Activated CD8-positive, alpha-beta memory T cell treated with anti-CD3 and anti-CD28 coated beads, Interleukin-2, amount 50 U/mL, for 4 hours (primary cell): Measurements from ENCODE around the gene STXBP1.

Source experiments
- DNase-seq: peaks from one replicate; pipeline ENCODE4 v3.0.0-alpha.2; 2020

The STXBP1 gene

DNA sequence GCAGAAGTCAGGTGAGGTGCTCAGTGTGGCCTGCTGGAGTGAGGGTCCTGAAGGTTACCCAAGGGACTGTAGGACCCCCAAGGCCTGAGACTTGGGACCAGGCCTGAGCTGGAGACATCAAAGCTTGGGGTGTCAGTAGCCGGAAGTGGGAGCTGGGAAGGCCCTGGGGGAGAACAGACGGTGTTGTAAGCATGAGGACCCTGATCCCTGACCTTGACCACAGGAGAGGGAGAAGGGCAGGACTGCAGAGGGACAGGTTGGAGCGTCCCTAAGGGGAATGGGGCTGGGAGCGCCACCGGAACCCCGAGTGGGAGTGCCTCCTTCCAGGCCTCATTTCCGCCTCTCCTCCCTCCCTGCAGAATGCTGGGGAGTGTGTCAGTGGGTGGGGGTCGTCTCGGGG, 104.3 kb downstream of the STXBP1 start:
- no peak for DNase-seq

DNA sequence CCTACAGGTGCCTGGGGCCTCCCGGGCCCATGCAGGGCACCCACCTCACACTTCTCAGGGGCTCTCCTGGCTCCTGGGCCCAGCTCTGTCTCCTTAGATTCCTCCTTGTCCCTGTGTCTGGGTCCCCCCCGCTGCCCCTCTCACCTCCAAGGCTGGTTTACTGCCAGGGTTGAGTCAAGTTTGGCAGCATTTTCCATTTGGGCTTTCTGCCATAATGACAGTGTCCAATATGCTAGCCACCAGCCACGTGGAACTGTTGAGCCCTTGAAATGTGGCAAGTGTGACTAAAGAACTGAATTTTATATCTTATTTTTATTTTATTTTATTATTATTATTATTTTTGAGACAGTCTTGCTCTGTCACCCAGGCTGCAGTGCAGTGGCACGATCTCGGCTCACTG, 105.7 kb downstream of the STXBP1 start:
- no peak for DNase-seq

DNA sequence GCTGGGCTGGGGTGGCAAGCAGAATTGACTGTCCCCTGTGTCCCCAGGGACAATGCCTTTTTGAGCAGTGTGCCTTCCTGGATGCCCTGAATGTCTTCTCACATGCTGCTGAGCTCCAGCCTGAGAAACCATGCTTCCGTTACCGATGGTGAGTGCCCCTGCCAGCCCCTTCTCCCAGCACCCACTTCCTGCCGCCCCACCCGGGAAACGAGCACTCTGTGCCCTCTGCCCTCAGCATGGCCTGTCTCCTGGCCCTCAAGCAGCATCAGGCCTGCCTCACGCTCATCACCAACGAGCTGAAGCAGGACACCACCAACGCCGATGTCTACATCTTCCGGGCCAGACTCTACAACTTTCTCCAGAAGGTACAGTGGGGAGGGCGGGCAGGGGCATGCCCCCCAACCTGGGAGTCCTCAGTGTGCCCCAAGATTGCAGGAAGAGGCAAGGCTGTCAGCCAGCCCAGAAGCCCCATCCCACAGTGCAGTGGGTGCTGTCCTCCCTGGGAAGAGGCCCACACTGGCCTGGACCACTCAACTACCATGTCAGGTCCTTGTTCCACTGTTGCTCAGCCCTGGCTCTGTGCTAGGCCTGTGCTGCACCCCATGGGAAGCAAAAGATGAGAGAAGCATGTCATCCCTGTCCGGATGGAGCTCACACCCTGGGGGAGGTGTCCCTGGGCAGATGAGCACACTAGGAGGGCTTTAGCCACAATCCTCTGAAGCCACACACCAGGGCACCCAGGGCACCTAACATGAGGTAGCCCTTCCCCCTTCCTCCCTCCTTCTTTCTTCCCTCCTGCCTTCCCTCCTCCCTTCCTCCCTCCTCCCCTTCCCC, 108.2 kb downstream of the STXBP1 start:
- no peak for DNase-seq

DNA sequence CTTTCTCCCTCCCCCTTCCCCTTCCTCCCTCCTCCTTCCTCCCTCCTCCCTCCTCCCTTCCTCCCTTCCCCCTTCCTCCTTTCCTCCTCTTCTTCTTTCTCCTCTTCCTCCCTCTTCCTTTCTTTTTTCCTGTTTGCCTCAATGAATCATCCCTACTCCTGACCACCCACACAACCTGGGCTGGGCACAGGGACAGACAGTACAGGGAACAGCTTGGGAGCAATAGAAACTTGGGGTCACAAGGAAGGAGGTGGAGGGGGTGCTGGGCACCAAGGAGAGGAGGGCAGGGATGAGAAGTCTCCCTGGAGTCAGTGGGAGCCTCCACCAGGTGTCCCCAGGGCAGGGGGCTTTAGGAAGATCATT, 108.8 kb downstream of the STXBP1 start:
- DNase-seq = no peak

DNA sequence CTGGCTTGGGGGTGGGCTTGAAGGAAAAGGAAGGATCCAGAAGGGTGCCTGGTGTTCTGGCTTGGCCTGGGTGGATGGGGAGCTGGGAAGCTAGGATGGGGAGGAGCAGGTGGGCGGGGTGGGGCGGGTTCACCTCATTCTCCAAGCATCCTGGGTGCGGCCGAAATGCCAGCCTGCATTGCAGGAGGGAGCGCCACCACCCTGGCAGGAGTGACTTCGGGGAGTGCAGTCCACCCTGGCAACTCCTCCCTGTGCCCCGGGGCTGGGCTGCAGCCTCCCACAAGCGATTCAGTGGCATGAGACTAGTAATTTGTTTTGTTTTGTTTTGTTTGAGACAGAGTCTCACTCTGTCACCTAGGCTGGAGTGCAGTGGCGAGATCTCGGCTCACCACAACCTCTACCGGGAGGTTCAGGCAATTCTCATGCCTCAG, 109.3 kb downstream of the STXBP1 start:
- no peak for DNase-seq

DNA sequence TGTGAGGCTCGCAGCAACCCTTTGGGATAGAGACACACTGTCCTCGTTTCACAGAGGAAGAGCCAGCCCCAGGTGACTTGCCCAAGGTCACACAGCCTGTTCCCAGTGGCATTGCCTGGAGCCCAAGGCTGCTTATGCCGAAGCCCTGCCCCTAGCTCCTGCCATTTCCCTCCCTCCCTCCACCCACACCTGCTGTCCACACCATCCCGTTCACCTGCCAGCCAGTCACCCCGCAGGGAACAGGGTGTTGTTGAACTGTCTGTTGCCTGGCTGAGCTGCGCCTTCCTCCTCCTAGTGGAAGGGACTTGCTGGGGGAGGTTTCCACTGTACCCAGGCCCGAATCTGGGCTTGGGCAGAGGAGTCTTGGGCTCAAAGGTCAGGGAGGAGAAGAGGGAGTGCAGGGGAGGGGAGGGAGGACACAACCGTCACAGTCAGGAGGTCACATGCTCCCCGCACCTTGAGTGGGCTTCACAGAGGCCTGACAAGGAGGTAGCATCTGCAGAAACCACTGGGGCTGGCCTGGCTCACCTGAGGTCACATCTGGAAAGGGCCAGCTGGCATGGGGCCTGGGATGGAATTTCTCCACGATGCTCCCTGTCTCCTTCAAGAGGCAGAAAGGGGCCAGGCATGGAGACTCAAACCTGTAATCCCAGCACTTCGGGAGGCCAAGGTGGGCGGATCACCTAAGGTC, 110.1 kb downstream of the STXBP1 start:
- no peak for DNase-seq

DNA sequence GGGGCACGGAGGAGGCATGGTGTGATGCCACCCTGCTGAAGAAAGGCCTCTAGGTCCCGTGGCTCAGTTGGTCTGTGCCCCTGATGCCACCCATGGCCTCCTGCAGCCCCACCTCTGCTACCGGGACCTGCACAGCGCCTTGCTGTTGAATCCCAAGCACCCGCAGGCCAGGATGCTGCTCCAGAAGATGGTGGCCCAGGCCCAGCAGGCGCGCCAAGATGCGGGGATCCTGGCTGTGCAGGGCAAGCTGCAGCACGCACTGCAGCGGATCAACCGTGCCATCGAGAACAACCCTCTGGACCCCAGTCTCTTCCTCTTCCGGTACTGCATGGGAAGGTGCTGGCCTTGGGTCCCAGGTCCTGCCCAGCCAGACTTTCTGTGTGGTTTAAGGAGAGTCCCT, 110.9 kb downstream of the STXBP1 start:
- no peak for DNase-seq

DNA sequence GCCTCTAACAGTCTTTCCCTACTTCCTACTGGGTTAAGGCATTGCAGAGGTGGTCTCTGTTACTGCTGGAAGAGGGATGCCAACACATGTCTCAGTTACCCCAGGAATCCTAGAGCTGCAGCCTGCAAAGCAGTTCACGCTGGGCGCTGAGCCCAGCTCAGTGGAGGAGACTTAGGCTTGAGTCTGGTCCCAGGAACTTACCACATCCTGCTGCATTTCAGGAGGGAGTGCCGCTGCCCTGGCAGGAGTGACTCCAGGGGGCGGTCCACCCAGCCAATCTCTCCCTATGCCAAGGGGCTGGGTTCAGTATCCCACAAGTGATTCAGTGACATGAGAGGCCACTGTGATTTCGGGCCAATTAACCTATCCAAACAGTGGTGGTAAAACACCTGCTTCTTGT, 111.4 kb downstream of the STXBP1 start:
- DNase-seq = no peak

DNA sequence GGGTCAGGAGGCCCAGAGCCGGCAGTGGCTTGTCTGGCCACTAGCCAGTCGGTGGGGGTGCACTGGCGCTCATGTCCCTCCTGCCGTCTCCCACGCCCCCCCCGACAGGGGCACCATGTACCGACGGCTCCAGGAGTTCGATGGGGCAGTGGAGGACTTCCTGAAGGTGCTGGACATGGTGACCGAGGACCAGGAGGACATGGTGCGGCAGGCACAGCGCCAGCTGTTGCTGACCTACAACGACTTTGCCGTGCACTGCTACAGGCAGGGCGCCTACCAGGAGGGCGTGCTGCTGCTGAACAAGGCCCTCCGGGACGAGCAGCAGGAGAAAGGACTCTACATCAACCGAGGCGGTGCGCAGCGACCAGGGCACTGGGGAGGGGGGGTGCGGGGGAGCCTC, 111.9 kb downstream of the STXBP1 start:
- no peak for DNase-seq

DNA sequence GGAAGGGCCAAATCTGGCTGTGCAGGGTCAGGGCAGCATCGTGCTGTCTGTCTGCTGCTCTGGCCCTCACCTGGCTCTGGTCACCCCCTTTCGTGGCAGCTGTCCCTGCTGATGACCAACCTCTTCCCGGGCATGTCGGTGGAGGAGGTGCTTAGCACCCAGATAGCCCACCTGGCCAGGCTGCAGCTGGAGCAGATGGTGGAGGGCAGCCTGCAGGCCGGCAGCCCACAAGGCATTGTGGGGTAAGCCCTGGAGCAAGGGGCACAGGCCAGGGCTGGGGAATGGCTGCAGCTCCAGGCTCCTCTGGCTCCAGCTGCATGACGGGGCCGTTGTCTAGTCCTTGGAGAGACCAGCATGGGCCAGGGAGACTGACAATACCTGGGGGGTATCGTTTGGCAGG, 114.8 kb downstream of the STXBP1 start:
- no peak for DNase-seq

DNA sequence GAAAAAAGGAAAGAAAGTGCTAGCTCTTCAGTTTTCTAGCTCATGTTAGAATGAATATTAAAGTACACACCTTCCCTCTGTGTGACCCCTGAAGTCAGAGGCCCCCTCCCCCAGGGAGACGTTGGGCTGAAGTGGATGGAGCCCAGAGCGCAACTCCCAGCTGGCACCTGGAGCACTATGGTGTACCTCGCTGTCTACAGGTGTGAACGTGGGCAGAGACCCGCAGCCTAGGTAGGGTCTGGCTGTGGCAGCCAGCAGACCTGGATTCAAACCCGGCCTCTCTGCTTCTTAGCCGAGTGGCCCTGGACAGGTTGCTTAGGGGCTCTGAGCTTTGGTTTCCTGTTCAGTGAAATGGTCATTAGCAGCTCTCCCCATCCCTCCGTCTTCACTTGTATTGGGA, 116.7 kb downstream of the STXBP1 start:
- DNase-seq = no peak

DNA sequence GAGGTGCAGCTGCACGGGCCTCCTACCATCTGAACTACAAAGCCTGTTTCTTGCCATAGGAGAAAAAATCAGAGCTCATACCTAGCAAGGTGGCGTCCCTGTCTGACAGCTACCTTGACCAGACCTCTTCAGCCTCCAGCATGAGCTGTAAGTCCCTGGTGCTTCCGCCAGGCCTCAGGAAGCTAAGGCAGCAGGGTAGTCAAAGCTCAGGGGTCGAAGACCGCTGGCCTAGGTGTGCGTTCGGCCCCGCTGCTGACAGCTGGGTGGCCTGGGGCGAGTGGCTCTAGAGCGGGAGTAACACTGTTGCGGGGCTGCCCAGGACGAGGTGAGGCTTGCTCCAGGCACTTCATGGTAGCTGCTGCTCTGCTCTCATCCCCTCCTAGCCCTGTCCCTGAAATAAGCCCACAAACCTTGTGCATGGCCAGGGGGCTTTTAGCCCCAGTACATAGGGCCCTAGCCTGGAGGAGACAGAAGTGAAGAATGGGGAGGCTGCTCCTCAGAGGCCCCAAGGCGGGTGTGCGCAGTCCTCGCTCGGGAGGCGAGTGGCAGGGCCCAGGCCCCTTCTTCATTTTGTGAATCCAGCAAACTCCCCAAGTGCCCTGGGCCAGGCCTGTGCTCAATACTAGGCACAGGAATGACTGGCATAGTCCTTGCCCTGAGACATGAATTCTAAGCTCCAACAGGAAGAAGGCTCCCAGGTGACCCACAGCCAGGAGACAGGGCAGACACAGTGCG, 117.6 kb downstream of the STXBP1 start:
- DNase-seq = no peak

DNA sequence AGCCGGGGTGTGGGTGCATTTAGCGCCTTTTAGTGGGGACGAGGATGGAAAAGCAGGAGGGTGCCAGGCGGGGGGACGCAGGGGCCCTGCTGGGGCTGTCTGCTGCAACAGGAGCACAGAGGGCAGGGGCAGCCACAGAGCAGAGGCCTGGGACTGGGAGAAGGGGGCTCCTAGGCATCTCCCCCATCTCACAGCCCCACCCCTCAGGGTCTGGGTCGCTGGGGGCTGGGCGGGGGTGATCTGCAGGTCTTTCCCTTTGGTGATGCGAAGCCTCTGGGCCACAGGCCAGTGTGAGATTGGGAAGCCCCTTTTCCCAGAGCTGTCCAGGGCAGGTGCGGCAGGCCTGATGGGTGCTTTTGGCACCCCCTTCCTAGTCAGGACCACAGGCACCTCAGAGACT, 118.2 kb downstream of the STXBP1 start:
- DNase-seq = no peak

DNA sequence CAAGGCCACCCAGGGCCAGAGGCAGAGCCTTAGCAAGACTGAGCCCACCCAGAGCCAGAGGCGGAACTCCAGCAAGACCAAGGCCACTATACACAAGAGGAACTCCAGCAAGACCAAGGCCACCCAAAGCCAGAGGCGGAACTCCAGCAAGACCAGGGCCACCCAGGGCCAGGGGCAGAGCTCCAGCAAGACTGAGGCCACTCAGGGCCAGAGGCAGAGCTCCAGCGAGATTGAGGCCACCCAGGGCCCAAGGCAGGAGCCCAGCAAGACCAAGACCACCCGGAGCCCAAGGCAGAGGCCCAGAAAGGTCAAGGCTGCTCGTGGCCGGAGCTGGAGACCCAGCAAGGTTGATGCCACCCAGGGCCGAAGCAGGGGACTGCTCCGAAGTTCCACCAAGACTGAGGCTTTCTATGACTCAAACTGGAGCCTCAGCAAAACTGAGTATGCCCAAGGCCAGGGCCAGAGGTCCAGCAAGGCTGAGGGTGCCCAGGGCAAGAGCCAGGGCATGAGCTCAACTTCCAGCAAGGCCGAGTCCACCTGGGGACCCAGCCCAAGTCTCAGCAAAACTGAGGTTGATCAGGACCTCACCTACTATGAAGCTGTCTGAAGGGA, 118.8 kb downstream of the STXBP1 start:
- no peak for DNase-seq

DNA sequence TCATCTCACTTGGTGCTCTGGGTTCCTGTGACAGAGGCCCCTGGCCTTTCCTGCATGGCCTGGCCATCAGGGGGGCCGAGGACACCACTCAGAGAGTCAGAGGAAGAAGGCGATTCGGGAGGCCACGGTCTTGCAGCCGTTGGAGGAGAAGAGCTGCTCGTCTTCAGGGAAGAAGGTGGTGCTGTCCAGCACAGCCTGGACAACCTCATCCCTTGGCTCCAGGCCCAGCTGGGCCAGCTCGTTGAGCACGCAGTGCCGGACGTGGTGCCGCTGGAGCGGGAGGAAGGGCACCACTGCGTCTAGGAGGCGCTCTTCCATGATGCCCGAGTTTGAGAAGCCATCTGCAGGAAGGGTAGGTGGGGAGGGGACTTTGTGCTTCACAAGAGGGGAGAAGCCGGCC, 119.9 kb downstream of the STXBP1 start:
- no peak for DNase-seq

DNA sequence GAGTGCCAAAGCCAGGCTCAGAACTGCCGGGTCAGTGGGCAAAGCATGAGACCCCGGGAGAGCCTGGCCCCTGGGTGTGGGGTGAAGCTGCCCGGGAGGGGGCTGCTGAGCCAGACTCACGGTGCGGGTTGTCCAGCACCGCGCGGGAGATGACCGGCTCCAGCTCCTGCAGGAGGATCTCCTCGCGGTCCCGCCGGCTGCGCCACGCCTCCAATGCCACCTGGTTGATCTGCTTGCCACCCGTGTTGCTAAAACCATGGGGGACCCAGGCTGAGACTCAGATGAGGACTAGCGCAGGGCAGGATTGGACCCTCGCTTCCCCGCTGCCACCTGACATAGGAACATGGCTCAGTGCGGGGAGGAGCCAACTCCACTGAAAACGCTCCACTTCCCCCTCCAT, 120.4 kb downstream of the STXBP1 start:
- no peak for DNase-seq

DNA sequence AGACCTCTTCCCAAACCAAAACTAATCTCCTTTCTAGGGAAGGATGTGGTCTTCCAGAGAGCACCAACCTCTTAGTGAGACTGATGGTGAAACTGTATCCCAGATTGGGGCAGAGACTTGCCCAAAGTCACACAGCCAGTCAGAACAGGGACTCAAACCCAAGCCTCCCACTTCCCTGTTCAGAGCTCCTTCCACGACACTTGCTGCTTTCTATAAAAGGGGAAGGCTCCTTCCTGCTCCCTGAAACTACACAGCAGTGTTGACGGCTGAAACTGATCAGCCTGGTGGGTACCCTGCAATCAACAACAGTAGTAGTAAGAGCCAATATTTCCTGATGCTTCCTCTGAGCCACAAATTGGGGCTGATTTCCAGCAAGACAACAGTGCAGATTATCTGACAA, 121.5 kb downstream of the STXBP1 start:
- DNase-seq = no peak

DNA sequence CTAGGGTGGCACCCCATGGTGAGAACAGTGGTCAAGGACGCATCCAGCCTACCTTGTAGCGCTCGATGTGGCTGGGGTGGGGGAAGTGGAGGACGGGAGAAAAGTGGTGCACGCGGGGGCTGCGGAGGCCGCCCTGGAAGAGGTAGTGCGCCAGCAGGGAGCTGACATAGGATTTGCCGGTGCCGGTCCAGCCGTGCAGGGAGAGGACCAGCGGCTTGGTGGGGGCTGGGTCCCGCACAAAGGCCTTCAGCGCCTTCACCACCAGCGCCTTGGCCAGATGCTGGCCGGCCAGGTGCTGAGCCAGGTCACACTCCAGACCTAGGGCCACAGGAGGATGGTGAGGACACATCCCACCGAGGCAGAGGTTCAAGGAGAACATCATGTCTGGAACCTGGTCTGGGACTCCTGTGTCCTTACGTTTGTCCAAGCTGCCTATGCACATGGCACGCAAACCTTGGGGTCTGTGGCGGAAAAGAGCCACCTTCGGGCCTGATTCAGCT, 122.2 kb downstream of the STXBP1 start:
- DNase-seq = no peak

DNA sequence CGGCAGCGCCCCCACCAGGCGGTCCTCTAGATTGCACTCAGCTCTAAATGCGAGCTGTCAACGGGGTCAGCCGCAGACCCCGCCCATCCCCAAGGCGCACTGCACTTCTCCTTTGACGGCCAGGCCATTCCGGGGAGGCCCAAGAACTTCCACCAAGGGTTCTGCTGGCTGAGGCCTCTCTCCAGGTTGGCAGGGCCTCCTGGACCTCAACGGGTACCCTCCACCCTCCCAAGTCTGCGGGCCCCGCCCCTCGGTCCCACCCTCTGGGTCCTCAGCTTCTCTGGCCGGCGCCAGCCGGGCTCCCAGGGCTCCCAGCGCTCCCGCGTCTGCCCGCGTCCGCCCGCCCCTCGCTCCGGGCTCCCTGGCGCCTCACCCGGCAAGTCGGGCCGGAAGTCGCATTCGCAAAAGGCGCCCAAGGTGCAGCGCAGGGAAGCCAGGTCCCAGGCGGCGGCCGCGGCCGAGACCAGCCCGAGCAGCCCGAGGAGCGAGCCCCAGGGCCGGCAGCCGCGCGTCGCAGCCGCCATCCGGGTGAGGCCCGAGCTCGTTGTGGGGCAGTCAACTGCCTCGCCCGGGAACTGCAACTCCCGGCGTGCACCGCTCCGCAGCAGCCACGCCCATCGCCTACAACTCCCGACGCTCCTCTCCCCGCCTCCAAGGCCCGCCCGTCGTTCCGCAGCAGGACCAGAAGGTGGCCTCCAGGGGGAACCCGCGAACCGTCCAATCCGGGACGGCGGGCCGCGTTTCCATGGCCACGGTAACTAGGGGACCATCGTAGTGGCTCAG, 122.9 kb downstream of the STXBP1 start, which contains the start of gene TOR2A:
Gene TOR2A, minus strand, starts transcription at position 548 of the 783 bp plus-strand sequence. Its CDS starts 24 bp downstream, at position 524.
- peak; percentile 99 for DNase-seq

DNA sequence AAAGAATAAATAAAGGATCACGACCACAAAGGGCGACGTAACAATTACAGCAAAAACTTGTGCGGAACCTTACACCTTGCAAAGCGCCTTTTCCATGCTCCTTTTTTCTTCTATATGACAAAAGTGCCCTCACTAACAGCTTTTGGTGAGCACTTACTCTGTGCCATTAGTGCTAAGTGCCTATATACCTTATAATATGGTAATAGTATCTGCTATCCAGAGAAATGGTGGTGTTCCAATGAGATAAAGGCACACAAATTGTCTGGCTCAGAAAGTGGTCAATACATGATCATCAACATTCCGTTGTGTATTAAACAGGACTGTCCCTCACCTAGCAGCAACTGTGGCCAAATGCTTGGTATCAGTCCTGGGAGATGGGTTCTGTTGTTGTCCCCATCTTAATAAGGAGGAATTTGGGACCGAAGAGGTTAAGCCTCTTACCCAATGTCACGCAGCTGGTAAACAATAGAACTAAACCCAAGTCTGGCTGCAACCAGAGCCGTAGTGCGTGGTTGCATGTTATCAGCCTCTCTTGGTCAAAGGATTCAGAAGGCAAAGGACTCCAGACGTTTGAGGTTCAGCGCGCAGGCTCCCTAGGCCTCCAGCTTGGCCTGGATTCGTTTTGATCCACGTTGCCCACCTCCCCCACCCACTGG, 123.6 kb downstream of the STXBP1 start:
- DNase-seq = no peak

DNA sequence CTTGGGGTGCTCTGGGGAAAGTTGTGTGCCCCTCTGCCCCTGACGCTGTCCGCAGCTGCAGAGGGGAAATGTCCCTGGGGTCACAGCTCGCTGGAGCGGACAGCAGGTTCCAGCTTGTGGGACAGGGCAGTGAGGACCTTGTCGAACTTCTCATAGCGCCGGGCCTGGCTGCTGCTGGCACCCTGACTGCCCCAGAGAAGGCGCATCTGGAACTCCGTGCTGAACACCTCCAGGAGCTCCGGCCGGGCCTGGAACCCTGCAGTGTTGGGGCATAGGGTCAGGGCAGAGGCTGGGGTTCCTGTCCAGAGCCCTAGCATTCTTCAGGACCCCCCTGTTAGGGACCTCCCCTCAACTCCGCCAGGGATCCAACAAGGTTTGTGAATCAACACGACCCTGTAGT, 126.6 kb downstream of the STXBP1 start:
- DNase-seq = no peak
